HEK293 (cell line): ENCODE data around the gene GTSE1.

Experiments
- GLIS1 ChIP-seq: fragments of 450-650 bp; formaldehyde crosslinking; IDR thresholded peaks from 2 replicates; pipeline ENCODE4 v1.5.1; 2016; ENCODE audit warnings: missing biosample characterization, missing genetic modification characterization
- KLF9 ChIP-seq: fragments of 450-650 bp; formaldehyde crosslinking; IDR thresholded peaks from 2 replicates; pipeline ENCODE4 v1.5.1; 2016; ENCODE audit warnings: missing biosample characterization, missing genetic modification characterization, low read depth
- RBAK ChIP-seq: fragments of 450-650 bp; formaldehyde crosslinking; IDR thresholded peaks from 2 replicates; pipeline ENCODE4 v1.5.1; 2016; ENCODE audit warnings: missing biosample characterization, missing genetic modification characterization
- SP2 ChIP-seq: fragments of 450-650 bp; formaldehyde crosslinking; IDR thresholded peaks from 2 replicates; pipeline ENCODE4 v1.5.1; 2016; ENCODE audit warnings: missing biosample characterization, missing genetic modification characterization
- ZBTB48 ChIP-seq: fragments of 450-650 bp; formaldehyde crosslinking; IDR thresholded peaks from 2 replicates; pipeline ENCODE4 v1.5.1; 2016; ENCODE audit warnings: missing biosample characterization, missing genetic modification characterization
- ZEB2 ChIP-seq: fragments of 450-650 bp; formaldehyde crosslinking; IDR thresholded peaks from 2 replicates; pipeline ENCODE4 v1.5.1; 2016; ENCODE audit warnings: missing biosample characterization, missing genetic modification characterization
- ZNF155 ChIP-seq: fragments of 450-650 bp; formaldehyde crosslinking; IDR thresholded peaks from 2 replicates; pipeline ENCODE4 v1.5.1; 2016; ENCODE audit warnings: missing biosample characterization, missing genetic modification characterization
- ZNF174 ChIP-seq: fragments of 450-650 bp; formaldehyde crosslinking; IDR thresholded peaks from 2 replicates; pipeline ENCODE4 v1.5.0; 2017; ENCODE audit warnings: missing biosample characterization, mild to moderate bottlenecking, missing genetic modification characterization
- ZNF202 ChIP-seq: fragments of 450-650 bp; formaldehyde crosslinking; IDR thresholded peaks from 2 replicates; pipeline ENCODE4 v1.5.1; 2016; ENCODE audit warnings: missing biosample characterization, missing genetic modification characterization, borderline replicate concordance
- ZNF223 ChIP-seq: fragments of 450-650 bp; formaldehyde crosslinking; IDR thresholded peaks from 2 replicates; pipeline ENCODE4 v1.5.1; 2016; ENCODE audit warnings: missing biosample characterization, missing genetic modification characterization
- ZNF266 ChIP-seq: fragments of 450-650 bp; formaldehyde crosslinking; IDR thresholded peaks from 2 replicates; pipeline ENCODE4 v1.5.1; 2016; ENCODE audit warnings: missing biosample characterization, missing genetic modification characterization, low read depth
- ZNF311 ChIP-seq: fragments of 450-650 bp; formaldehyde crosslinking; IDR thresholded peaks from 2 replicates; pipeline ENCODE4 v1.5.1; 2017; ENCODE audit warnings: missing biosample characterization, missing genetic modification characterization, borderline replicate concordance
- ZNF37A ChIP-seq: fragments of 450-650 bp; IDR thresholded peaks from 2 replicates; pipeline ENCODE4 v1.5.1; 2018; ENCODE audit warnings: missing biosample characterization, missing genetic modification characterization
- ZNF473 ChIP-seq: fragments of 450-650 bp; formaldehyde crosslinking; IDR thresholded peaks from 2 replicates; pipeline ENCODE4 v1.5.1; 2017; ENCODE audit warnings: missing biosample characterization, missing genetic modification characterization
- ZNF571 ChIP-seq: fragments of 450-650 bp; formaldehyde crosslinking; IDR thresholded peaks from 2 replicates; pipeline ENCODE4 v1.5.0; 2017; ENCODE audit warnings: missing biosample characterization, missing genetic modification characterization
- ZNF600 ChIP-seq: fragments of 450-650 bp; formaldehyde crosslinking; IDR thresholded peaks from 2 replicates; pipeline ENCODE4 v1.5.1; 2016; ENCODE audit warnings: missing biosample characterization, missing genetic modification characterization
- ZNF610 ChIP-seq: fragments of 450-650 bp; formaldehyde crosslinking; IDR thresholded peaks from 2 replicates; pipeline ENCODE4 v1.5.1; 2016; ENCODE audit warnings: missing biosample characterization, missing genetic modification characterization, borderline replicate concordance
- ZNF629 ChIP-seq: fragments of 450-650 bp; formaldehyde crosslinking; IDR thresholded peaks from 2 replicates; pipeline ENCODE4 v1.5.1; 2017; ENCODE audit warnings: missing biosample characterization, missing genetic modification characterization
- ZNF677 ChIP-seq: fragments of 450-650 bp; IDR thresholded peaks from 2 replicates; pipeline ENCODE4 v1.5.0; 2018; ENCODE audit warnings: missing biosample characterization, mild to moderate bottlenecking, missing genetic modification characterization, moderate library complexity
- ZNF76 ChIP-seq: fragments of 450-650 bp; formaldehyde crosslinking; IDR thresholded peaks from 2 replicates; pipeline ENCODE4; 2016; ENCODE audit warnings: low read depth, missing biosample characterization, missing genetic modification characterization, borderline replicate concordance
- ZNF792 ChIP-seq: fragments of 450-650 bp; formaldehyde crosslinking; IDR thresholded peaks from 2 replicates; pipeline ENCODE4 v1.5.1; 2016; ENCODE audit warnings: missing biosample characterization, missing genetic modification characterization
- ZXDB ChIP-seq: fragments of 450-650 bp; formaldehyde crosslinking; IDR thresholded peaks from 2 replicates; pipeline ENCODE4 v1.5.1; 2016; ENCODE audit warnings: missing biosample characterization, missing genetic modification characterization
- TF ChIP-seq, protein P1 (sequence below): fragments of 450-650 bp; formaldehyde crosslinking; IDR thresholded peaks from 2 replicates; pipeline ENCODE4 v1.5.1; 2016; ENCODE audit warnings: missing biosample characterization, missing genetic modification characterization
- TF ChIP-seq, protein P2 (sequence below): fragments of 450-650 bp; formaldehyde crosslinking; IDR thresholded peaks from 2 replicates; pipeline ENCODE4 v1.5.1; 2017; ENCODE audit warnings: missing biosample characterization, missing genetic modification characterization
- TF ChIP-seq, protein P3 (sequence below): fragments of 450-650 bp; formaldehyde crosslinking; IDR thresholded peaks from 2 replicates; pipeline ENCODE4 v1.5.1; 2016; ENCODE audit warnings: missing biosample characterization, missing genetic modification characterization
- TF ChIP-seq, protein P4 (sequence below): fragments of 450-650 bp; formaldehyde crosslinking; IDR thresholded peaks from 2 replicates; pipeline ENCODE4 v1.5.1; 2016; ENCODE audit warnings: missing biosample characterization, missing genetic modification characterization
- TF ChIP-seq, protein P5 (sequence below): fragments of 450-650 bp; formaldehyde crosslinking; conservative IDR thresholded peaks from 2 replicates; pipeline ENCODE4 v1.5.1; 2016; ENCODE audit warnings: low read depth, missing biosample characterization, missing genetic modification characterization
- TF ChIP-seq, protein P6 (sequence below): fragments of 450-650 bp; formaldehyde crosslinking; IDR thresholded peaks from 2 replicates; pipeline ENCODE4 v1.5.1; 2016; ENCODE audit warnings: missing biosample characterization, missing genetic modification characterization, borderline replicate concordance

The GTSE1 gene

DNA sequence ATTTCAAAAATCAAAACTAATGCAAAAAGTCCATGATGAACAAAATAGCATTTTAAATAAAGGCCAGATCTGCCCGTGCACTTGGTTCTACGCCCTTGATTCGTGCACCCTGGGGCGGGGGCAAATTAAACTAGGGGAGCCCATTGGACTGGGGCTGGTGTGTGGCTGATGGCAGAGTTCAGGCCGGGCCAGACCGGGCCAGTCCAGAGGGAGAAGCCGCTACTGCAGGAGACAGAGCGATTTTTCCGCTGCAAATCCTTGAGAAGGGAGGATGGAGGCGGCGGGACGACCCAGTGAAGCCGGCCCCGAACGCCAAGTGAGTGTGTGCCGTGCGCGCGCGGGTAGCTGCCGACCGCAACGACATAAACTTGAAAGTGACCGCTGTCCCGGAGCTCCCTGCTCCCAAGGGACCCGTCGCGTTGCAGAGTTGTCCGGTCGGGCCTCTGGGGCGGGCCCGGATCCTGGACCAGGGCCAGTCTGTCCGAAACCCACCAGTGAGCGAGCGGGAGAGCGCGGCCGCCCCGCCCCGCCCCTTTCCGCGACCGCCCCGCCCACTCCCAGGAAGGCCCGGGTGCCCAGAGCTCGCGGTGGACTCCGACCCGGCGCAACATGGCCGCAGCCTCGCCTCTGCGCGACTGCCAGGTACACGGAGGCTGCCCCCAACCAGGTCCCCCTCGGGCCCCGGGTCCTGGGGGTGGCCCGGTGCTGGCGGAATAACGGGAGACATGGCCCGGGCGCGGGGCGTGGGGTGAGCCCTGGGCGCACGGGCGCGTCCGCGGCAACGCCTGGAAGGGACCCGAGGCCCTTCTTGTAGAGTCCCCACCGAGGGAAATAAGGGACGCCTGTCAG is 29.0 kb upstream of the GTSE1 start, which contains the start of gene TTC38 (continued):
- TF ChIP-seq KLF9 (tag by site-specific recombination) (peak; percentile 95), ZNF610 (tag by site-specific recombination) (peak; percentile 60; the same call in 1 of the 2 replicates), ZNF600 (peak; percentile 93), ZNF155 (tag by site-specific recombination) (no peak), SP2 (peak; percentile 84), ZNF311 (no peak), ZNF76 (tag by site-specific recombination) (peak; percentile 59; the same call in 1 of the 2 replicates), ZNF473 (tag by site-specific recombination) (no peak), ZNF677 (tag by site-specific recombination) (no peak), ZNF174 (no peak), ZNF629 (peak; percentile 40; the same call in 1 of the 2 replicates), ZNF37A (tag by site-specific recombination) (no peak), ZNF792 (tag by site-specific recombination) (no peak), ZEB2 (tag by site-specific recombination) (peak; percentile 89), ZXDB (peak; percentile 78), ZNF202 (no peak), GLIS1 (tag by site-specific recombination) (peak; percentile 38; the same call in 1 of the 2 replicates), RBAK (tag by site-specific recombination) (no peak), ZBTB48 (tag by site-specific recombination) (peak; percentile 62), ZNF266 (no peak), ZNF571 (tag by site-specific recombination) (no peak), ZNF223 (tag by site-specific recombination) (no peak)
- TF ChIP-seq, protein P1, sequence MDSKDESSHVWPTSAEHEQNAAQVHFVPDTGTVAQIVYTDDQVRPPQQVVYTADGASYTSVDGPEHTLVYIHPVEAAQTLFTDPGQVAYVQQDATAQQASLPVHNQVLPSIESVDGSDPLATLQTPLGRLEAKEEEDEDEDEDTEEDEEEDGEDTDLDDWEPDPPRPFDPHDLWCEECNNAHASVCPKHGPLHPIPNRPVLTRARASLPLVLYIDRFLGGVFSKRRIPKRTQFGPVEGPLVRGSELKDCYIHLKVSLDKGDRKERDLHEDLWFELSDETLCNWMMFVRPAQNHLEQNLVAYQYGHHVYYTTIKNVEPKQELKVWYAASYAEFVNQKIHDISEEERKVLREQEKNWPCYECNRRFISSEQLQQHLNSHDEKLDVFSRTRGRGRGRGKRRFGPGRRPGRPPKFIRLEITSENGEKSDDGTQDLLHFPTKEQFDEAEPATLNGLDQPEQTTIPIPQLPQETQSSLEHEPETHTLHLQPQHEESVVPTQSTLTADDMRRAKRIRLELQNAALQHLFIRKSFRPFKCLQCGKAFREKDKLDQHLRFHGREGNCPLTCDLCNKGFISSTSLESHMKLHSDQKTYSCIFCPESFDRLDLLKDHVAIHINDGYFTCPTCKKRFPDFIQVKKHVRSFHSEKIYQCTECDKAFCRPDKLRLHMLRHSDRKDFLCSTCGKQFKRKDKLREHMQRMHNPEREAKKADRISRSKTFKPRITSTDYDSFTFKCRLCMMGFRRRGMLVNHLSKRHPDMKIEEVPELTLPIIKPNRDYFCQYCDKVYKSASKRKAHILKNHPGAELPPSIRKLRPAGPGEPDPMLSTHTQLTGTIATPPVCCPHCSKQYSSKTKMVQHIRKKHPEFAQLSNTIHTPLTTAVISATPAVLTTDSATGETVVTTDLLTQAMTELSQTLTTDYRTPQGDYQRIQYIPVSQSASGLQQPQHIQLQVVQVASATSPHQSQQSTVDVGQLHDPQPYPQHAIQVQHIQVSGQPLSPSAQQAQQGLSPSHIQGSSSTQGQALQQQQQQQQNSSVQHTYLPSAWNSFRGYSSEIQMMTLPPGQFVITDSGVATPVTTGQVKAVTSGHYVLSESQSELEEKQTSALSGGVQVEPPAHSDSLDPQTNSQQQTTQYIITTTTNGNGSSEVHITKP (tag by site-specific recombination) = peak; percentile 76
- TF ChIP-seq, protein P2, sequence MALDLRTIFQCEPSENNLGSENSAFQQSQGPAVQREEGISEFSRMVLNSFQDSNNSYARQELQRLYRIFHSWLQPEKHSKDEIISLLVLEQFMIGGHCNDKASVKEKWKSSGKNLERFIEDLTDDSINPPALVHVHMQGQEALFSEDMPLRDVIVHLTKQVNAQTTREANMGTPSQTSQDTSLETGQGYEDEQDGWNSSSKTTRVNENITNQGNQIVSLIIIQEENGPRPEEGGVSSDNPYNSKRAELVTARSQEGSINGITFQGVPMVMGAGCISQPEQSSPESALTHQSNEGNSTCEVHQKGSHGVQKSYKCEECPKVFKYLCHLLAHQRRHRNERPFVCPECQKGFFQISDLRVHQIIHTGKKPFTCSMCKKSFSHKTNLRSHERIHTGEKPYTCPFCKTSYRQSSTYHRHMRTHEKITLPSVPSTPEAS (tag by site-specific recombination) = no peak
- TF ChIP-seq, protein P3, sequence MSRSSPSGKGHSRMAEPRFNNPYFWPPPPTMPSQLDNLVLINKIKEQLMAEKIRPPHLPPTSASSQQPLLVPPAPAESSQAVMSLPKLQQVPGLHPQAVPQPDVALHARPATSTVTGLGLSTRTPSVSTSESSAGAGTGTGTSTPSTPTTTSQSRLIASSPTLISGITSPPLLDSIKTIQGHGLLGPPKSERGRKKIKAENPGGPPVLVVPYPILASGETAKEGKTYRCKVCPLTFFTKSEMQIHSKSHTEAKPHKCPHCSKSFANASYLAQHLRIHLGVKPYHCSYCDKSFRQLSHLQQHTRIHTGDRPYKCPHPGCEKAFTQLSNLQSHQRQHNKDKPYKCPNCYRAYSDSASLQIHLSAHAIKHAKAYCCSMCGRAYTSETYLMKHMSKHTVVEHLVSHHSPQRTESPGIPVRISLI = no peak
- TF ChIP-seq, protein P4, sequence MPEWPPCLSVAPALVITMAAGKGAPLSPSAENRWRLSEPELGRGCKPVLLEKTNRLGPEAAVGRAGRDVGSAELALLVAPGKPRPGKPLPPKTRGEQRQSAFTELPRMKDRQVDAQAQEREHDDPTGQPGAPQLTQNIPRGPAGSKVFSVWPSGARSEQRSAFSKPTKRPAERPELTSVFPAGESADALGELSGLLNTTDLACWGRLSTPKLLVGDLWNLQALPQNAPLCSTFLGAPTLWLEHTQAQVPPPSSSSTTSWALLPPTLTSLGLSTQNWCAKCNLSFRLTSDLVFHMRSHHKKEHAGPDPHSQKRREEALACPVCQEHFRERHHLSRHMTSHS (tag by site-specific recombination) = no peak
- TF ChIP-seq, protein P5, sequence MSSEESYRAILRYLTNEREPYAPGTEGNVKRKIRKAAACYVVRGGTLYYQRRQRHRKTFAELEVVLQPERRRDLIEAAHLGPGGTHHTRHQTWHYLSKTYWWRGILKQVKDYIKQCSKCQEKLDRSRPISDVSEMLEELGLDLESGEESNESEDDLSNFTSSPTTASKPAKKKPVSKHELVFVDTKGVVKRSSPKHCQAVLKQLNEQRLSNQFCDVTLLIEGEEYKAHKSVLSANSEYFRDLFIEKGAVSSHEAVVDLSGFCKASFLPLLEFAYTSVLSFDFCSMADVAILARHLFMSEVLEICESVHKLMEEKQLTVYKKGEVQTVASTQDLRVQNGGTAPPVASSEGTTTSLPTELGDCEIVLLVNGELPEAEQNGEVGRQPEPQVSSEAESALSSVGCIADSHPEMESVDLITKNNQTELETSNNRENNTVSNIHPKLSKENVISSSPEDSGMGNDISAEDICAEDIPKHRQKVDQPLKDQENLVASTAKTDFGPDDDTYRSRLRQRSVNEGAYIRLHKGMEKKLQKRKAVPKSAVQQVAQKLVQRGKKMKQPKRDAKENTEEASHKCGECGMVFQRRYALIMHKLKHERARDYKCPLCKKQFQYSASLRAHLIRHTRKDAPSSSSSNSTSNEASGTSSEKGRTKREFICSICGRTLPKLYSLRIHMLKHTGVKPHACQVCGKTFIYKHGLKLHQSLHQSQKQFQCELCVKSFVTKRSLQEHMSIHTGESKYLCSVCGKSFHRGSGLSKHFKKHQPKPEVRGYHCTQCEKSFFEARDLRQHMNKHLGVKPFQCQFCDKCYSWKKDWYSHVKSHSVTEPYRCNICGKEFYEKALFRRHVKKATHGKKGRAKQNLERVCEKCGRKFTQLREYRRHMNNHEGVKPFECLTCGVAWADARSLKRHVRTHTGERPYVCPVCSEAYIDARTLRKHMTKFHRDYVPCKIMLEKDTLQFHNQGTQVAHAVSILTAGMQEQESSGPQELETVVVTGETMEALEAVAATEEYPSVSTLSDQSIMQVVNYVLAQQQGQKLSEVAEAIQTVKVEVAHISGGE (tag by site-specific recombination) = no peak
- TF ChIP-seq, protein P6, sequence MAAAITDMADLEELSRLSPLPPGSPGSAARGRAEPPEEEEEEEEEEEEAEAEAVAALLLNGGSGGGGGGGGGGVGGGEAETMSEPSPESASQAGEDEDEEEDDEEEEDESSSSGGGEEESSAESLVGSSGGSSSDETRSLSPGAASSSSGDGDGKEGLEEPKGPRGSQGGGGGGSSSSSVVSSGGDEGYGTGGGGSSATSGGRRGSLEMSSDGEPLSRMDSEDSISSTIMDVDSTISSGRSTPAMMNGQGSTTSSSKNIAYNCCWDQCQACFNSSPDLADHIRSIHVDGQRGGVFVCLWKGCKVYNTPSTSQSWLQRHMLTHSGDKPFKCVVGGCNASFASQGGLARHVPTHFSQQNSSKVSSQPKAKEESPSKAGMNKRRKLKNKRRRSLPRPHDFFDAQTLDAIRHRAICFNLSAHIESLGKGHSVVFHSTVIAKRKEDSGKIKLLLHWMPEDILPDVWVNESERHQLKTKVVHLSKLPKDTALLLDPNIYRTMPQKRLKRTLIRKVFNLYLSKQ = no peak
